Measurements from ENCODE around the gene TJP1.
"Not testable (repeated sequence)": the region's sequence is repeated elsewhere in the genome, so short reads cannot be mapped to it uniquely, and the experiment has no call there.

TJP1 gene

GRCh38 chr15:29820394-29821154 lies 1.7 kb downstream of the TJP1 start:
- Histone ChIP-seq H3K27me3 (ENCODE audit: control insufficient read depth, insufficient read depth, low read length, poor library complexity, severe bottlenecking) (peaks cover 12% of the 10 kb centered on the region), H3K27ac (ENCODE audit: insufficient read depth, low read depth, low read length, poor library complexity, severe bottlenecking) (peak overlapping the region; percentile 76), H3K9me3 (ENCODE audit: control insufficient read depth, low read length) (no peaks in the 10 kb centered on the region), H3K4me3 (ENCODE audit: insufficient read depth, low read depth, low read length) (peak overlapping the region; percentile 81), H3K36me3 (ENCODE audit: control insufficient read depth, insufficient read depth, low read length) (no peaks in the 10 kb centered on the region), H3K4me1 (ENCODE audit: control insufficient read depth, insufficient read depth, low read length) (no peaks in the 10 kb centered on the region)
- 14 to 17% methylated on average over 7 to 9 of the region's 9 CpGs for WGBS, 2 experiments

- WGBS, 2 experiments: 62 to 66% methylated on average over 4 of the region's 4 CpGs
- H3K27me3 ChIP-seq (ENCODE audit: control insufficient read depth, insufficient read depth, low read length, poor library complexity, severe bottlenecking): peaks cover 12% of the 10 kb centered on the region
- peak overlapping the region; percentile 81 for H3K4me3 ChIP-seq (ENCODE audit: insufficient read depth, low read depth, low read length)
- H3K4me1 ChIP-seq (ENCODE audit: control insufficient read depth, insufficient read depth, low read length): no peaks in the 10 kb centered on the region
- H3K27ac ChIP-seq (ENCODE audit: insufficient read depth, low read depth, low read length, poor library complexity, severe bottlenecking): no peak overlapping the region
- no peaks in the 10 kb centered on the region for H3K9me3 ChIP-seq (ENCODE audit: control insufficient read depth, low read length)
- no peaks in the 10 kb centered on the region for H3K36me3 ChIP-seq (ENCODE audit: control insufficient read depth, insufficient read depth, low read length)
Measured at GRCh38 chr15:29819979-29820378, 2.3 kb downstream of the TJP1 start.

- H3K27me3 ChIP-seq (ENCODE audit: control insufficient read depth, insufficient read depth, low read length, poor library complexity, severe bottlenecking): peaks cover 5% of the 10 kb centered on the region
- no peaks in the 10 kb centered on the region for H3K4me1 ChIP-seq (ENCODE audit: control insufficient read depth, insufficient read depth, low read length)
- H3K9me3 ChIP-seq (ENCODE audit: control insufficient read depth, low read length): no peaks in the 10 kb centered on the region
- no peak overlapping the region for H3K27ac ChIP-seq (ENCODE audit: insufficient read depth, low read depth, low read length, poor library complexity, severe bottlenecking)
- 89 to 95% methylated on average over 10 of the region's 10 CpGs for WGBS, 2 experiments
- no peak overlapping the region for H3K4me3 ChIP-seq (ENCODE audit: insufficient read depth, low read depth, low read length)
- no peaks in the 10 kb centered on the region for H3K36me3 ChIP-seq (ENCODE audit: control insufficient read depth, insufficient read depth, low read length)
Measured at GRCh38 chr15:29818141-29818540, 4.1 kb downstream of the TJP1 start.

GRCh38 chr15:29817455-29817854 lies 4.8 kb downstream of the TJP1 start:
- H3K36me3 ChIP-seq (ENCODE audit: control insufficient read depth, insufficient read depth, low read length); H3K27me3 ChIP-seq (ENCODE audit: control insufficient read depth, insufficient read depth, low read length, poor library complexity, severe bottlenecking); H3K4me1 ChIP-seq (ENCODE audit: control insufficient read depth, insufficient read depth, low read length); H3K27ac ChIP-seq (ENCODE audit: insufficient read depth, low read depth, low read length, poor library complexity, severe bottlenecking); H3K4me3 ChIP-seq (ENCODE audit: insufficient read depth, low read depth, low read length); H3K9me3 ChIP-seq (ENCODE audit: control insufficient read depth, low read length): not testable (repeated sequence)
- WGBS, 2 experiments: 86 to 100% methylated on average over 3 of the region's 3 CpGs

DNA sequence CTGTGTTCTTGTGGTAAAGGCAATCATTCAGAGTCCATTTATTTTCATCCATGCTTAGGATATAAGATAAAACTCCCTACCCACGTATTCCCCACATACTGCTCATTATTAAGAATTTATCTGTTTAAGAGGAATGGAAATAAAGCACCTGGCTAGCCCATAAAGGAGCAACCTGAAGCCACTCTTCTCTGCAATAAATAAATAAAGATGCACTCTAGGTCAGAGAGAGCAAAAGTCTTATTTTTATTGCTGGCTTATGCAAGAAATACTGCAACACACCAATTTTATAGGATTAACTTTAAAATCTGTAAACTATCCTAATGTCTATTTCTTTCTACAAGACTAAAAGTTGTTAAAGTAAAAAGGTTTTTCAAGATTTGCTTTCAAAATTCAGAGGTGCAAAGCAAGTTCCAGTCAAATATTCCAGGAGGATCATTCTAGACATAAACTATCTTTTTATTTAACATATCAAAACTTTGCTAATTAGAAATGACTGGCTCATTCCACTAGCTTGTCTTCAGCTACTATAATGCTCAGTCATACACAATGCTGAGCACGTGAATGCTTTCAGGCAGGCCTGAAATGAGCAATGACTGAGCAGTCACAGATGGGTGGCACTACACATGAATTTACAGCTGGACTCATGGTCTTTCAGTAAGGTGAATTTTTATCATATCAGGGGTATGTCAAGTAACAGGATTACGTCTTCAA lies 7.1 kb downstream of the TJP1 start:
- Histone ChIP-seq H3K4me1 (ENCODE audit: control insufficient read depth, insufficient read depth, low read length) (no peaks in the 10 kb centered on the region), H3K9me3 (ENCODE audit: control insufficient read depth, low read length) (no peaks in the 10 kb centered on the region), H3K27me3 (ENCODE audit: control insufficient read depth, insufficient read depth, low read length, poor library complexity, severe bottlenecking) (no peaks in the 10 kb centered on the region), H3K4me3 (ENCODE audit: insufficient read depth, low read depth, low read length) (no peak overlapping the region), H3K27ac (ENCODE audit: insufficient read depth, low read depth, low read length, poor library complexity, severe bottlenecking) (no peak overlapping the region), H3K36me3 (ENCODE audit: control insufficient read depth, insufficient read depth, low read length) (no peaks in the 10 kb centered on the region)
- WGBS, 2 experiments: 70 to 85% methylated on average over 2 of the region's 3 CpGs

DNA sequence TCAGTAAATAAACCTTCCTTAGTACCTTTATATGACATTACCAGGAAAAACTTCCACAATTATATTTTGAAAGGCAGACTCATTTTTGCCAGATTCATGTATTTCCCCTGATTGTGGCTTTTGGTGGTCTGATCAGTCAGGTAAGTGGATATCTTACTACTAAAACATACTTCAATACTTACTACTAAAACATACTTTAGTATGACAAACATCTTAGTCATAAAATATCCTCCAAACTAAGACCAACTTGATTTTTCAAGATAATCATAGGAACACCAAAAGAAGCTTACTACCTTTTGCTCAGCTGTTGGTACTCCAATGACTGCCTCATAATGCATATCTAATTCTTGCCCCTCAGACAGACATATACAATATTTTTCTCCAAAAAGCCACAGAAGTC lies 9.3 kb downstream of the TJP1 start:
- Histone ChIP-seq H3K9me3 (ENCODE audit: control insufficient read depth, low read length) (no peaks in the 10 kb centered on the region), H3K4me3 (ENCODE audit: insufficient read depth, low read depth, low read length) (no peak overlapping the region), H3K4me1 (ENCODE audit: control insufficient read depth, insufficient read depth, low read length) (no peaks in the 10 kb centered on the region), H3K27ac (ENCODE audit: insufficient read depth, low read depth, low read length, poor library complexity, severe bottlenecking) (no peak overlapping the region), H3K36me3 (ENCODE audit: control insufficient read depth, insufficient read depth, low read length) (no peaks in the 10 kb centered on the region), H3K27me3 (ENCODE audit: control insufficient read depth, insufficient read depth, low read length, poor library complexity, severe bottlenecking) (no peaks in the 10 kb centered on the region)

DNA sequence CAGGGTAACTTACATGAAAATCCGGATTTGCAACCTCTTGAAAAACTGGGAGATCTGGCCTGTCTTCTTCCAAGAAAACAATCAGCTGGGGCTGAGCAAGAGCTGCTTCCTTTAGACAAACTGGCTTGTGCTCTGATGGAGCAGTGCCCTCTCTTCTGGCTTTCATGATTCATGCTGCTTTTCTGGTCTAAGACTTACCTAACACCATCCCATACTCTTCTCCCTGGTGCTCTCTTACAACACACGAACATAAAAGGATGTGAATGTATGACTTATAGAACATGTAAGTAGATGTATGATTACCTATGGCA lies 9.9 kb downstream of the TJP1 start:
- 79 to 82% methylated on average over 1 of the region's 2 CpGs for WGBS, 2 experiments
- Histone ChIP-seq H3K9me3 (ENCODE audit: control insufficient read depth, low read length) (no peaks in the 10 kb centered on the region), H3K4me3 (ENCODE audit: insufficient read depth, low read depth, low read length) (no peak overlapping the region), H3K36me3 (ENCODE audit: control insufficient read depth, insufficient read depth, low read length) (no peaks in the 10 kb centered on the region), H3K27ac (ENCODE audit: insufficient read depth, low read depth, low read length, poor library complexity, severe bottlenecking) (no peak overlapping the region), H3K4me1 (ENCODE audit: control insufficient read depth, insufficient read depth, low read length) (no peaks in the 10 kb centered on the region), H3K27me3 (ENCODE audit: control insufficient read depth, insufficient read depth, low read length, poor library complexity, severe bottlenecking) (no peaks in the 10 kb centered on the region)

DNA sequence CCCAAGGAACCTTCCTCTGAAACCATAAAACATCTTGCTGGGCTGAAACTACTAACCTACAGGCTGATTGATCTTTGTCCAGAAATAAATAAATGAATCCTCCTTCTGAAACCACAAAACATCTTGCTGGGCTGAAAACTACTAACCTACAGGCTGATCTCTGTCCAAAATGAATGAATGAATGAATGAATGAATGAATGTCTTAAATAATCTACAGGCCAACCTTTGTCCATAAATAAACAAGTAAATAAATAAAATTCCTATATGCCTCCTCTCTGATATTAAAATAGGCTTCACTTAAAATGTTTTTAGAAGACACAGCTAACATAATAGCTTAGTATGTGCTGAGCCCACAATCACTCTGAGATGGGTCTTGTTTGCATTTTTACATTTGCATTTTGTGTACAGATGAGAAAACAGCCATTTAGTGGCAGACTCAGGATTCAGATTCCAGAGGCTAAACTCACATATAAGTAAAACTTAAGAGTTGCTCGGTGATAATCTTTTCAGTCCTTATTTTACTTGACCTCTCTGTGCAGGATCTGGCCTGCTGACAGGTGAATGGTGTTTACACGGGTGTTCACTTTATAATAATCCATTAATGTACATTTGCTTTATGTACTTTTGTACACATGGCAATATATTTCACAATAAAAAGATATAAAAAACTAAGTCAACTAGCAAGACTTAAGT lies 10.4 kb downstream of the TJP1 start:
- no peaks in the 10 kb centered on the region for H3K4me1 ChIP-seq (ENCODE audit: control insufficient read depth, insufficient read depth, low read length)
- no peak overlapping the region for H3K27ac ChIP-seq (ENCODE audit: insufficient read depth, low read depth, low read length, poor library complexity, severe bottlenecking)
- WGBS, 2 experiments: 91% methylated on average over 2 of the region's 2 CpGs; no CpG with 5 or more reads in 1 of the 2 experiments
- H3K36me3 ChIP-seq (ENCODE audit: control insufficient read depth, insufficient read depth, low read length): no peaks in the 10 kb centered on the region
- H3K27me3 ChIP-seq (ENCODE audit: control insufficient read depth, insufficient read depth, low read length, poor library complexity, severe bottlenecking): no peaks in the 10 kb centered on the region
- H3K9me3 ChIP-seq (ENCODE audit: control insufficient read depth, low read length): no peaks in the 10 kb centered on the region
- no peak overlapping the region for H3K4me3 ChIP-seq (ENCODE audit: insufficient read depth, low read depth, low read length)

GRCh38 chr15:29805708-29806104 lies 16.6 kb downstream of the TJP1 start:
- no peaks in the 10 kb centered on the region for H3K9me3 ChIP-seq (ENCODE audit: control insufficient read depth, low read length)
- H3K4me1 ChIP-seq (ENCODE audit: control insufficient read depth, insufficient read depth, low read length): no peaks in the 10 kb centered on the region
- H3K27ac ChIP-seq (ENCODE audit: insufficient read depth, low read depth, low read length, poor library complexity, severe bottlenecking): no peak overlapping the region
- no peaks in the 10 kb centered on the region for H3K27me3 ChIP-seq (ENCODE audit: control insufficient read depth, insufficient read depth, low read length, poor library complexity, severe bottlenecking)
- H3K4me3 ChIP-seq (ENCODE audit: insufficient read depth, low read depth, low read length): no peak overlapping the region
- 92 to 96% methylated on average over 4 of the region's 4 CpGs for WGBS, 2 experiments
- H3K36me3 ChIP-seq (ENCODE audit: control insufficient read depth, insufficient read depth, low read length): no peaks in the 10 kb centered on the region

DNA sequence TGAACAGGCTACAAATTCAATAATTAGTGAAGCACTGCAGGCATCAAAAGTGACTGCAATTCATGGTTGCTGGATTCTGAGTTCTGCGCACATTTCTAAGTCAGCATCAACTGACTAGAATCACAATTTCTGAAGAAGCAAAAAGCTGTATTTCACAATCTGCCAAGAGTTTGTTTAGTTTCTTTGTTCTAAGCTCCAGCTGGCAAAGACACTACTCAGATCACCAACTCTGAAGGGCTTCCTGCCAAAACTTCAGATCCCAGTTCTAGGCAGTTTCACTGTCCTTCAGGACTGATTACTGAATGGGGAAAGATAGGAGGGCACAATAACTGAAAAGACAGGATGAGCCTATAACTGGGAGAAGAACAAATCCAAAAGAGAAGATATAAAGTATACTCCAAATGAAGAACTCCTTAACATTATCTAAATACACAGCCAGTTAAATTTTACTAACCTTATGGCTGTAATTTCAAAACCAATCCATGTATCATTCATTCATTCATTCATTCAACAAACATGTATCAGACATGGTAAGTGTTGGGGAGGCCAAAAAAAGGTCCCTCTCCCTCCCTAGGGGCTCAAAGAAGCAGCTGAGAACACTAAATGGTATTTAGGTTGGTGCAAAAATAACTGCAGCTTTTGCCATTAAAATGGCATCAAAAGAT lies 17.1 kb downstream of the TJP1 start:
- Histone ChIP-seq H3K4me1 (ENCODE audit: control insufficient read depth, insufficient read depth, low read length) (no peaks in the 10 kb centered on the region), H3K36me3 (ENCODE audit: control insufficient read depth, insufficient read depth, low read length) (no peaks in the 10 kb centered on the region), H3K27me3 (ENCODE audit: control insufficient read depth, insufficient read depth, low read length, poor library complexity, severe bottlenecking) (no peaks in the 10 kb centered on the region), H3K4me3 (ENCODE audit: insufficient read depth, low read depth, low read length) (no peak overlapping the region), H3K9me3 (ENCODE audit: control insufficient read depth, low read length) (no peaks in the 10 kb centered on the region), H3K27ac (ENCODE audit: insufficient read depth, low read depth, low read length, poor library complexity, severe bottlenecking) (no peak overlapping the region)
- WGBS, 2 experiments: 93 to 98% methylated on average over 1 of the region's 1 CpG

Measured in ectodermal cell (in vitro differentiated cells).